Liver (tissue), 9 donors: ENCODE measurements around the gene ROBO3. TPM values are rescaled to one million over a fixed set of nuclear protein-coding genes. Genes with fewer than 3 reads are reported as not detected.

Source experiments
- DNase-seq: peaks from one replicate; pipeline ENCODE4 v3.0.0-alpha.2; 2017; ENCODE audit warnings: low spot score
- H3K27ac ChIP-seq, 2 donors: one replicate each; pipeline ENCODE4 v1.7.0; 2013; ENCODE audit warnings: inconsistent platforms in 2 of 2, low read length in 2 of 2, control low read depth in 1 of 2, low read depth in 1 of 2, mild to moderate bottlenecking in 1 of 2
- H3K27me3 ChIP-seq, 4 donors: one replicate each; pipeline versions ENCODE4 v1.6.1 to v1.7.0; 2013; ENCODE audit warnings: low read length in 3 of 4, inconsistent platforms in 1 of 4, mild to moderate bottlenecking in 1 of 4, moderate library complexity in 1 of 4; ENCODE audit not compliant: control insufficient read depth in 4 of 4, insufficient read depth in 4 of 4
- H3K36me3 ChIP-seq, 4 donors: one replicate each; pipeline versions ENCODE4 v1.6.1 to v1.7.0; 2013; ENCODE audit warnings: low read length in 3 of 4, mild to moderate bottlenecking in 3 of 4, low read depth in 1 of 4, moderate library complexity in 1 of 4; ENCODE audit not compliant: control insufficient read depth in 4 of 4, insufficient read depth in 3 of 4
- H3K4me1 ChIP-seq, 4 donors: one replicate each; pipeline versions ENCODE4 v1.6.1 to v1.7.0; 2013; ENCODE audit warnings: low read length in 3 of 4, mild to moderate bottlenecking in 3 of 4, moderate library complexity in 1 of 4; ENCODE audit not compliant: control insufficient read depth in 4 of 4, insufficient read depth in 4 of 4
- H3K4me3 ChIP-seq, 3 donors: one replicate each; pipeline versions ENCODE4 v1.6.1 to v1.7.0; 2013; ENCODE audit warnings: low read length in 3 of 3, control low read depth in 1 of 3, low read depth in 1 of 3, mild to moderate bottlenecking in 1 of 3
- H3K9ac ChIP-seq, 2 donors: one replicate each; pipeline ENCODE4 v1.7.0; 2013; ENCODE audit warnings: low read length in 2 of 2, mild to moderate bottlenecking in 2 of 2, moderate library complexity in 2 of 2, control low read depth in 1 of 2, low read depth in 1 of 2
- H3K9me3 ChIP-seq, 4 donors: one replicate each; pipeline versions ENCODE4 v1.6.1 to v1.7.0; 2013; ENCODE audit warnings: low read length in 3 of 4; ENCODE audit not compliant: control insufficient read depth in 4 of 4
- ATF3 ChIP-seq: IDR thresholded peaks from 2 replicates; pipeline ENCODE4 v1.6.1; 2016; ENCODE audit warnings: antibody characterized with exemption
- CTCF ChIP-seq: fragments of 150-350 bp; IDR thresholded peaks from 2 replicates; pipeline ENCODE4 v1.5.1; 2017; ENCODE audit warnings: improper control_type of control experiment, low read depth, low read length; ENCODE audit not compliant: missing input control
- FOXA1 ChIP-seq: IDR thresholded peaks from 2 replicates; pipeline ENCODE4 v1.6.1; 2016; ENCODE audit warnings: antibody characterized with exemption
- FOXA2 ChIP-seq: IDR thresholded peaks from 2 replicates; pipeline ENCODE4 v1.6.1; 2016; ENCODE audit warnings: antibody characterized with exemption
- HNF4A ChIP-seq, 2 donors: conservative IDR thresholded peaks; 2 replicates each; pipeline ENCODE4 v1.6.1; 2016; ENCODE audit warnings: antibody characterized with exemption in 2 of 2, mild to moderate bottlenecking in 2 of 2
- HNF4G ChIP-seq: IDR thresholded peaks from 2 replicates; pipeline ENCODE4 v1.6.1; 2016; ENCODE audit warnings: antibody characterized with exemption
- JUND ChIP-seq, 2 donors: IDR thresholded peaks; 2 replicates each; pipeline ENCODE4 v1.6.1; 2016; ENCODE audit warnings: antibody characterized with exemption in 2 of 2
- MAX ChIP-seq: IDR thresholded peaks from 2 replicates; pipeline ENCODE4 v1.6.1; 2016; ENCODE audit warnings: antibody characterized with exemption
- NR2F2 ChIP-seq: IDR thresholded peaks from 2 replicates; pipeline ENCODE4 v1.6.1; 2016; ENCODE audit warnings: antibody characterized with exemption
- RAD21 ChIP-seq, 2 donors: IDR thresholded peaks; 2 replicates each; pipeline ENCODE4 v1.6.1; 2016; ENCODE audit warnings: antibody characterized with exemption in 2 of 2, mild to moderate bottlenecking in 2 of 2
- REST ChIP-seq: IDR thresholded peaks from 2 replicates; pipeline ENCODE4 v1.6.1; 2016; ENCODE audit warnings: antibody characterized with exemption, mild to moderate bottlenecking
- RXRA ChIP-seq, 2 donors: IDR thresholded peaks; 2 replicates each; pipeline ENCODE4 v1.6.1; 2017 to 2018; ENCODE audit warnings: antibody characterized with exemption in 2 of 2, mild to moderate bottlenecking in 1 of 2
- TAF1 ChIP-seq: conservative IDR thresholded peaks from 2 replicates; pipeline ENCODE4 v1.6.1; 2016; ENCODE audit warnings: antibody characterized with exemption, mild to moderate bottlenecking
- YY1 ChIP-seq: IDR thresholded peaks from 2 replicates; pipeline ENCODE4 v1.6.1; 2016; ENCODE audit warnings: antibody characterized with exemption, mild to moderate bottlenecking
- ZBTB33 ChIP-seq: IDR thresholded peaks from 2 replicates; pipeline ENCODE4 v1.6.1; 2016; ENCODE audit warnings: antibody characterized with exemption
- WGBS: extraction: QIAGEN DNeasy Blood & Tissue Kit; methylation state at CpG from one replicate; pipeline ENCODE4 v1.1.7; 2013; 5-methylcytosine and 5-hydroxymethylcytosine counted together
- polyA plus RNA-seq, 2 donors: library from polyadenylated mRNA; stranded (reverse) in 1 of 2; unstranded in 1 of 2; fragments of 200-250 nt in 1 of 2; fragments of >200 nt in 1 of 2; fragmentation: Nextera tagmentation in 1 of 2; extraction: Ambion mirVana in 1 of 2; gene quantifications; one replicate each; pipeline versions ENCODE4 v1.2.1 to v1.2.3, GENCODE V29; 2013 to 2015
- total RNA-seq, 2 donors: library from RNA; depleted of rRNA; stranded (reverse); fragments of >200 nt; gene quantifications; one replicate each; pipeline ENCODE4 v1.2.3, GENCODE V29; 2014
- donor health status: healthy.
- donor health status: healthy.
- donor health status: healthy.
- donor health status: healthy.
- donor health status: healthy.

The ROBO3 gene
- total and polyA plus RNA-seq, 4 donors, result 1.1 to 2.2 (median 1.4) TPM

- H3K36me3 ChIP-seq, result no peaks in the 10 kb centered on the region
- peaks cover 0 to 2% (median 0%) of the 10 kb centered on the region in 4 donors for H3K9me3 ChIP-seq
- H3K9ac ChIP-seq, result no peak overlapping the region
- TF ChIP-seq FOXA1 (no peak), RAD21 (IDR thresholded peaks at IDR 0.05) (peak; percentile 41 to 59), NR2F2 (no peak), ATF3 (no peak), REST (no peak), MAX (no peak), TAF1 (no peak), HNF4G (no peak), HNF4A (conservative IDR thresholded peaks at IDR 0.05) (no peak), ZBTB33 (no peak), CTCF (peak; percentile 42)
- no peak for DNase-seq
- H3K4me3 ChIP-seq, result no peak overlapping the region
- H3K27me3 ChIP-seq, result peaks cover 5 to 30% (median 19%) of the 10 kb centered on the region in 4 donors
- WGBS, result 2% methylated on average over 8 of the region's 8 CpGs
- H3K27ac ChIP-seq, result no peak overlapping the region
- peaks cover 5 to 27% (median 23%) of the 10 kb centered on the region in 4 donors for H3K4me1 ChIP-seq
Measured at GRCh38 chr11:124867700-124868099, 2.5 kb downstream of the ROBO3 start.

- H3K36me3 ChIP-seq, result no peaks in the 10 kb centered on the region
- H3K4me1 ChIP-seq, result peaks cover 2 to 20% (median 16%) of the 10 kb centered on the region in 4 donors
- H3K4me3 ChIP-seq, result no peak overlapping the region
- H3K27ac ChIP-seq, result no peak overlapping the region
- H3K9ac ChIP-seq, result no peak overlapping the region
- no peak for DNase-seq
- 11% methylated on average over 63 of the region's 63 CpGs for WGBS
- peaks cover 5 to 32% (median 19%) of the 10 kb centered on the region in 4 donors for H3K27me3 ChIP-seq
- H3K9me3 ChIP-seq, result peaks cover 0 to 2% (median 0%) of the 10 kb centered on the region in 4 donors
- TF ChIP-seq TAF1 (no peak), CTCF (no peak), HNF4A (conservative IDR thresholded peaks at IDR 0.05) (no peak), YY1 (no peak), FOXA2 (no peak), RXRA (IDR thresholded peaks at IDR 0.05) (no peak), JUND (IDR thresholded peaks at IDR 0.05) (no peak), REST (no peak), MAX (no peak)
Measured at GRCh38 chr11:124868331-124869274, 3.4 kb downstream of the ROBO3 start.
